GM21619 (cell line): ENCODE data around the gene DYNLT2.
"Not testable (repeated sequence)": the region's sequence is repeated elsewhere in the genome, so short reads cannot be mapped to it uniquely, and the experiment has no call there.

Experiments used
- ATAC-seq: cut with Tn5 transposase; IDR thresholded peaks from one replicate; pipeline ENCODE4 v1.9.1; 2021; ENCODE audit not compliant: unreplicated experiment

DYNLT2 gene

DNA sequence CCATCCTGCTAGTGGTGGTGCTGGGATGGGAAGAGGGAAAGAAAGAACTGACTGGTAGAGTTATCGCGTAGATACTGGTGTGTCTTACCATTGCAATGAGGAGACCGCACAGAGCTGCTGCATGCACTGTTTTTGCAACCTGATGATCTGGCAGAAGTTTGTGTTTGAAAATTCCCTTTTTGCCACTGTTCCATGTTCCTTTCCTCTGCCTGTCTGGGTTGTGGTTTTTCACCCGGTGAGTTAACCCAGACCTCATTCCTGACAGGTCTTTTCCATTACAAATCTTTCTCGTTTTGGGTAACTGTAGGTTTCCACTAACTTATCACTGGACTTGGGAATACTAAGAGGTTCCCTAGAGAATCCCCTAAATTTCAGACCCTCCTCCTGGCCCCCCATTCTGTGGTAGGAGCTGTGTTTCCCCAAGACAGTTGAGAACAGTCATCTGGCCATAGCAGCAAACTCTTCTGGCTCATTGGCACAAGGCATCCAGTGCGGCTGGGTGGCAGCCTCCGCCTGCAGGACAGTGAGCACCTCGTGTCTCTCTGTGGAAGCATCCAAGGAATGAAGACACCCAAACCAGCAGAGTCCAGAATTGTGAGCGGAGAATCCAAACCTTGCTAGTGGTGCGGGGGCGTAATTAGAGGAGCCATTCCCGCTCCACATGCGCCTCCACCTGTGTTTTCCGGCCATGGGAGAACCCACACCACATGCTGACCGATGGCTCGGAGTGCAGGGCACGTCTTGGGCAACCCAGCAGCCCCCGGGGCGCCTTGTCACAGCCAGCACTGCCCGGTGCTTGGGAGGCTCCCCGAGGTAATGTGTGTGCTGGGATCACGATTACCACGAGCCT is 32.8 kb upstream of the DYNLT2 start:
- no peak for ATAC-seq

DNA sequence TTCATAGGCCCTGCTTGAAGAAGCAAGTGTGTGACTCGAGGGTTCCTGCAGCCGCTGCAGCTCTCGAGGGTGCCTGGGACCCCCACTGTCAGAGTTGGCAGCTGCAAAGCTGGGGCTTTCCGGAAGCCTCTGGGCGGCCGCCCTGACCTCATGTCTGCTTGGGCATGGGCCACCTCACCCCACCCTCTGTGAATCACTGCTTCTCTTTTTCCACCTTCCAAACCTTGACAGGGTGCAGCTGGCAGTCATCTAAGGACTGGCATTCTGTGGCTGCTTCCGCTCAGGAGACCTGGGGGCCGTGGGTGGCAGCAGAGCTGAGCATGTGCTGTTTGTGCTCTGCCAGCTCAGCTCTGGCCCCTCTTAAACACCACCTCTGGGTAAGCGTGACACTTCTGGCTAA is 32.0 kb upstream of the DYNLT2 start:
- ATAC-seq: no peak

DNA sequence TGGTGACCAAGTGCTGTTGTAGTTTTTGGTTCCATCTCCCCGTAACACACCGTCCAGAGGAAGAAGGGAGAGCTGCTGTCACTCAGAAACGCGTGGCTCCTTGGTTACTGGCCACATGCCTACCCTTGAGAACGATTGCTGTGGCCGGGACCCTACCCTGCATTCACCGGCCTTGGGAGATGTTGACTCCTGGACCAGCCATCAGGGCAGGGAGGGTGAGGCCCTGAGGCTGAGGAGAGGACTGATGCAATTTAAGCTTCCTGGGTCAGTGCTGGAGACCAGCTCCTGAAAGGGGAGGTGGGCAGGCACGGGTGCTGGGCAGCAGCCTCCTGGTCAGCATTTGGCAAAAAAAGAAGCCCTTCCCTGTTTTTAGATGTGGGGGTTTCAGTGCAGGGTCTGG is 31.6 kb upstream of the DYNLT2 start:
- no peak for ATAC-seq

DNA sequence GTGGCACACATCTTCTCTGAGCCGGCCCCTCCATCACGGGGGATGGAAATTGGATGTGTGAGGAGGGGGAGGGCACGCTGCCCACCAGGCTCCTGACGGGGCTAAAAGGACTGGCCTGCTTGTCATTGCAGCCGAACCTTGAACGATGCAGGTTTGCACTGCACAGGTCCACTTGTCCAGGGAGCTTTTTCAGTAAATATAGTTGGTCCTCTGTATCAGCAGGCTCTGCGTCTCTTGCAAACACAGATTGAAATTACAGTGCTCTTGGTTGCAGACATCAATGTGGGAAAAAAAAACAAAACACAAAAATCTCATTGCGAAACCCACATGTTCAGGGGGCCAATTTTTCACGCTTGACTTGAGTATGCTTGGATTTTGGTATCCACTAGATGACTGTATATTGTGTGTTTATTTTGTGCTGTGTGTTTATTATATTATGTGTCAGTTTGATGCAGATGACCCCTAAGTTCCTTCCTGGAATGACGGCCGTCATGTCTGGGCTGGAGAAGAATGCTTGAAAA is 29.3 kb upstream of the DYNLT2 start:
- no peak for ATAC-seq

DNA sequence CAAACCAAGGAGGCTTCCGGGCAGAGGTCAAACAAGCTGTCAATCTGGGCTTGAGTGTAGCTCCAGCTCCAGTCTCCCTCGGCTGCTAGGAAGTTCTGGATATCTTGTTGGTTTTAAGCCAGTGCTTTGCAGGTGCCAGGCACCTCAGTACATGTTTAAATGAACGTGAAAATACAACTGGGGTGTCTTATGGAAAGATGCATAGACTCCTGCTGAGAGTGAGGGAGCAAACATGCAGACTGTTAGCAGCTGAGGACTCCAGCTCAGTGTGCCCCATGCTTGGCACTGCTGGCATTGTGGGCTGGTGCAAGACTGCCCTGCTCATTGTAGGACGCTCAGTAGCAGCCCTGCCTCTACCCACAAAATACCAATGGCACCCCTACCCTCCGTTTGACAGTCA is 28.5 kb upstream of the DYNLT2 start:
- no peak for ATAC-seq

DNA sequence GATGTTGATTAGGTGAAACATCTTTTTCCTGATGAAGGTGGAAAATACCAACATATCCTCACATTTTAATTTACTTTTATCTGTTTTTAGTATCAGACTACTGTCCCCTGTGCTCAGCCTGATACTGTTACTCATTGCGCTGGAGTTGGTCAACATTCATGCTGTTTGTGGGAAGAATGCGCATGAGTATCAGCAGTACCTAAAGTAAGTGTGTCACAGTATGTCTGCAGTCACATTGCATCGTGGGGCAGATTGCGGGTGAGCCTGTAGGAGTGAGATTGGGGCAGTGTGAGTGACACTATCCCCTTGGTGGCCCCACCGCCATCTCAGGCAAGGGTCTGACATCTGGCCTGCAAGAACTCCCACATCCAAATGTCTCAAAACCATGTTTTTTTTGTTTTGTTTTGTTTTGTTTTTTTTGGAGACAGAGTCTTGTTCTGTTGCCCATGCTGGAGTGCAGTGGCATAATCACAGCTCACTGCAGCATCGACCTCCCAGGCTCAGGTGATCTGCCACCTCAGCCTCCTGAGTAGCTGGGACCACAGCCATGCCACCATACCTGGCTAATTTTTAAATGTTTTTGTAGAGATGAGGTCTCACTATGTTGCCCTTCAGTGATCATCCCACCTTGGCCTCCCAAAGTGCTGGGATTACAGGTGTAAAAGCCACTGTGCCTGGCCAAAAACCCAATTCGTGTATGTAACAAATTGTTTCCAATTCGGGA is 27.9 kb upstream of the DYNLT2 start:
- ATAC-seq: no peak

DNA sequence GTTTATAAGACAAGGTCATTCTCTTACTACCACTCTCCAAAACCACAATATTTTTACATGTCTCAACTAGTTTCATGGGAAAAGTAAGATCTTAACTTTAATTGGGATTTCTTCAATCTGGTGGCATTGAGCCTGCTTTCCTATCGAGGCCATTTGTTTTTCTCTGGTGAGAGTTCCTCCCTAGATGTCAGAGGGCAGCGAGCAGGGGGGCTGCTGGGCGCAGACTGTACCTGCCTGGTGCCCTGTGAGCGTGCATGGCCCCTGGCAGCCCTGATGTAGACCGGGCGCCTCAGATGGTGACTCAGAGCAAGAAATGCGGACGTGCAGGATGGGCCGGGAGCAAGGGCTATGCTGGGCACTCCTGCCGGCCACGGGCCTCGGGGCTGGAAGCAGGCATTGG is 27.3 kb upstream of the DYNLT2 start:
- ATAC-seq: no peak

DNA sequence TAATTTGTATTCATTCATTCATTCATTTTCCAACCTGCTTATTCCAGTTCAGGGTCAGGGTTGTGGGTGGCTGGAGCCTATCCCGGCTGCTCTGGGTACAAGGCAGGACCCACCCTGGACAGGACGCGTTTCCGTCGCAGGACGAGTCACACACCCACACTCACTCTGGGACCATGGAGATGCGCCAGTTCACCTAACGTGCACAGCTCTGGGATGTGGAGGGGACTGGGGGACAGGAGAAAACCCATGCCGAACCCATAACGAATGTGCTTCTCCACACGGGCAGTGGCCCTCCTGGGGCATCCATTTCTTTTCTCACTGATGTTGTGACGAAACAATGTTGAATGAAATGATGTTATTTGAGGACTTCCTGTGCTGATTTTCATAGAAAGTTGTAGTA is 26.5 kb upstream of the DYNLT2 start:
- ATAC-seq: no peak

DNA sequence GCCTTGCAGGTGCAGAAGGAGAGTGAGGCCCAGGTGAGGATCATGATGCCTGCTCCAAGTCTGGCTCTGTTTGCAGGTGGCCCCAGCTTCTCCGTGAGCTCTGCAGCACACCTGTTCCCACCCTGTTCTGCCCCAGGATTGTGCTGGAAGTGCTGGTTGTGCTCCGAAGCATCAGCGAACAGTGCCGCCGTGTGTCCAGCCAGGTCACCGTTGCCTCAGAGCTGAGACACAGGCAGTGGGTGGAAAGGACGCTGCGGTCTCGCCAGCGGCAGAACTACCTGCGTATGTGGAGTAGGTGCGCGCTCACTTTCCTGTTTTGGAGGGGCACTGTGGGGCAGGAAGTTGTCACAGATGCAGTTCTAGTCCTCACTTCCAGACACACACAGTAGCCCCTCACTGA is 25.0 kb upstream of the DYNLT2 start:
- ATAC-seq: no peak

DNA sequence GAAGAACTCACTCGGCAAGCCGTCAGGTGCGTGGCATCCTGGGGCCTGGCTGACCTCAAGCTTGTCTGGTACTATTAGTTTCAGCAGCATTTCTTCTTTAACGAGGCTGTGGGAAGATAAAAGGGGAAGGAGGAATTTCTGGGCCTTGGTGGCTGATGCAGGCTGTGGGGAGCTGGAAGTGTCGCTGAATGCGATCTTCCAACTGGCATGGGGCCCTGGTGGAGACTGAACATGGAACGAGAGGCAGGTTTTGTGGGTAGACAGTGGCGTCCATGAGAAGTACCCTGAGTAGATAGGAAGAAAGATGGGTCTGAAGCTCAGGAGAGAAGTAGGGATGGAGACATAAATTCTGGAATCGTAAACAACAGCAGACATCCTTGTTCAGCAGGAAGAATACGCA is 23.9 kb upstream of the DYNLT2 start:
- ATAC-seq: no peak

DNA sequence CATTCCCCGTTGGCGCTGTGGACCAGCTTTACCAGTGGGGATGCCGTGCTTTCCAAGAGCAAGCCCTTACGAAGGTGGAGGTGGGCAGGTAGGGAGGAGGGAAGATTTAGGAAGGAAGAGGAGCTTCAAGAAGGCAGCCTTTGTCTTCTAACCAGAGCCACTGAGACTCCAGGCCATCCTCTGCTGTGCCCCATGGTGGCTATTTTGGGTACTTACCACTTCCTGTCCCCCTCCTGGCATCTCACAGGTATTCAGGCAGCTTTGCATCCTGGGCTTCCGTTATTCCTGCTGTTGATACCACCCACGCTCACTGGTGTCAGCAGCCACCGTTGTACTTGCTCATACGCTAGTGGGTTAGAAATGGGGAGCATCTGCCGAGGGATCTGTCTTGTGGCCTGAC is 23.0 kb upstream of the DYNLT2 start:
- ATAC-seq: no peak

DNA sequence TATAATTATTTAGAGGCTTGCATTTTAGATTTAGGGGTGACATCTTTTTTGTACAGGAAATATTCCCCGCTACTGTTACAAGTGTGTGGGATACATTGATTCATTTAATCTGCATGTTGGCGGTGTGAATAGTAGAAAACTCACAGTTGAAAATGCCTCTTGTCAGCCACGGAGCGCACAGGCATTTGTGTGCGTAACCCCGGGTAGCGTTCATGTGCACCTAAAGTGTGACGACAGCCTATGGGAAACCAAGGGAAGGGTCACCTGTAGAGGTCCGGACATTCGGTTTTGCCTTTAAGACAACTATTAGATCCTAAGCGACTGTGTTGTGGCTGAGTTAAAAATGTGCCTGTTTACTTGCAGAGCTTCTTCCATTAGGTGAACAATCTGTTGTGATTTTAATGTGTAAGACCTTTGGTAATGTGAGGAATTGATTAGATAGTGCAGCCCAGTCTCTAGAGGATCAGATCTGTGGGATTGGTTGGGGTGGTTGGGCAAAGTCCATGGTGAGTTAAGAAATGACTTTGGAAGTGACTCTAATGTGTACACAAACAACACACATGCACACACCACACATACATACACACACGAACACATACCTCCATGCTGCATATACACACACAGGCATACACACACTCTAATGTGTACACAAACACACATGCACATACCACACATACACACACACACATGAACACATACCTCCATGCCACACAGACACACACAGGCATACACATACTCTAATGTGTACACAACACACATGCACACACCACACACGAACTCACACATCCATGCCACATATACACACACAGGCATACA is 15.8 kb upstream of the DYNLT2 start:
- no peak for ATAC-seq

DNA sequence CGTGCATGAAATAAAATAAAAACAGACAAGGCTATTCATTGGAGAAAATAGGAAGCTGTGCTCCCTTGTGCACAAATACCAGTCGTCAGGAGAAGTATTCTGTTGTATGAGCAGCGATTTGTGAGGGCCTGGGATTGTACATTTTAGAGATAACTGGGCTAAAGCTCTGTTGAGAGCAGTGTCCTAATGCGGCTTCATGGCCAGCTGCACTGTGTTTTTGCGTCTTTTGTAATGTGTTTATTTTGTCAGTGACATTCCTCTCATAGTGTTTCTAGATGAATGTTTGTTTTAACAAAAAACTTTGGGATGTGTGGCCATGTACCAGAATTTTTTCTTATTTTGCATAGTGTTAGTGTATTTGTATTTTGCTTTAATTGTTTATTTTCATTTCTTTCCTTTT is 14.9 kb upstream of the DYNLT2 start:
- no peak for ATAC-seq

DNA sequence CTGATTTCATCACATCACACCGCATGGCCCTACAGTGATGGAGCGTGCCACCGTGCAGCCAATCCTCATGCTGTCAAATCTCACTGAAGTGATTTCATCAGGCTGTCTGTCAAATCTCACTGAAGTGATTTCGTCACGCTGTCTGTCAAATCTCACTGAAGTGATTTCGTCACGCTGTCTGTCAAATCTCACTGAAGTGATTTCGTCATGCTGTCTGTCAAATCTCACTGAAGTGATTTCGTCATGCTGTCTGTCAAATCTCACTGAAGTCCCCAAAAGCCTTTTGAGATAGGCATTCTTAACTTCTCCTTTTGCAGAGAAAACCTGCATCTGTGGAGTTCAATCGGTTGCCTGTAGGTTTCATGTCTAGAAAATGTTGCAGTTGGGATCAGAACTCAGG is 14.4 kb upstream of the DYNLT2 start:
- ATAC-seq: not testable (repeated sequence)

DNA sequence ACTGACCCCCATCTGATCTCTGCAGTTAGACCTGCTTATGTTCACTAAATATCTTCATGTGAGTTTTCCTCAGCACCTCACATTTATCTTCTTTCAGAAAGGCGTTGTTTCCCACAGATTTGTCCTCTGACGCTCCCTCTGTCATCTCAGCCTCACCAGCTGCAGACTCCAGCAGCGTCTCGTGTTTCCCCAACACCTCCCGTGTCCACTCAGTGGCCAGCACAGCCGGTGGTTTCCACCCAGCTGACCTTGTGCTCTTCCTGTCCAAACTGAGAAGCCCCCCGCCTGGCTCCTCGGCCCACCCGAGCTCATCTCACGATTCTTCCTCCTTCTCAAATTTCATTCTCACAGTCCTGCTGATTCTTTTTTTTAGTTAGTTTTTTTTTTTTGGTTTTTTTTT is 12.5 kb upstream of the DYNLT2 start:
- ATAC-seq: no peak

DNA sequence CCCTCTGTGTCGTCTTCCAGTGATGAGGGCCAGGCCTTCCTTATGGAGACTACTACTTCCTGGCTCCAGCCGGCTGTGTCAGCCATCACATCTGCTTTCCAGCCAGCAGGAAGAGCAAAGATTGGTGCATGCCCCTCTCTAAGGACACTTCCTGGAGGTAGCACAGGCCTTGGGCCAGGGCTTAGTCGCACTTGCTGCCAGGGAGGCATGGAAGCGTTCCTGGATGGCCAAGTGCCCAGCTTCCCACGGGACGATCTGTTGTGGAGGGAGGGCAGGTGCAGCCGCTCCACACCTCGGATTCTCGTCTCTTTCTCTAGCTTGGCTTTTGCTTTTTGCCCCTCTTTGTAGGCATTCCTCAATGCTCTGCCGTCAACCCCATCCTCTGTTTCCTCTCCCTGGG is 11.9 kb upstream of the DYNLT2 start:
- ATAC-seq: no peak

DNA sequence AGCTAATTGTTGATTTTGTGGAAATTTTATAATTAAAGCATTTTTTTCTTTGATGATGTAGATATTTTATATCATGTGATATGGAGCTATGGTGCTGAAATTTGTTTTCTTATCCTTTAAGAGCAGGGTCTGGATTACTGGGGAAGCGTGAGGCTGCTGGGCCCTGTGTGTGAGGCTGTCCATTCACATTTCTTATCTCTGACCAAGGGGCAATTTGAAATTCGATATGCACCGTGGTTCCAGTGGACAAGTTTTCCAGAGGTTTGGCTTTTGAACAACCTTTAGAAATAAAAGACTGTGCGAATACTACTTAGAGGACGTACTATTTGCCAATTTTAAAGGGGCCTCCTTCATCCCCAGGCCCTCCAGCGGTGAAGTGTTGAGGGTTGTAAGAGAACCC is 3.8 kb upstream of the DYNLT2 start:
- ATAC-seq: no peak

DNA sequence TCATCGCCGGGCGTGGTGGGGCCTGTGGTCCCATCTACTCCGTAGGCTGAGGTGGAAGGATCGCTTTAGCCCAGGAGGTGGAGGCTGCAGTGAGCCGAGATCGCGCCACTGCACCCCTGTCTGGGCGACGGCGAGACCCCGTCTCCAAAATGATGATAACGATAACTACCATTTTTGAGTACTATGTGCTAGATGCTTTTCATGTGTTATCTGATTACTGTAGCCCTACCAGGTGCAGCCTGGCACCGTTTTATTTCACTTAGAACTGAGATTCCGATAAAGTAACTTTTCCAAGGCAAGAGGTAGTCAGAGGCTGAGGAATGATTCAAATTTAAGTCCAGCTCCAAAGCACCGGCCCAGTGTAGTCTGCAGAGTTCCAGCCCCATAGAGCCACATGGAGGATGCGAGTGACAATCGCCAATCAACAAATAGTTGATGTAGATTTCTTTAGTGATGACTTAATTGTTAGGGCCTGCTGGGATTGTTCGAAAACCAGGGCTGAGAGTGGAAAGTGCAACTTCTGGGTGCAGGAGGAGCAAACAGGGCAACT is 777 bp upstream of the DYNLT2 start:
- no peak for ATAC-seq

DNA sequence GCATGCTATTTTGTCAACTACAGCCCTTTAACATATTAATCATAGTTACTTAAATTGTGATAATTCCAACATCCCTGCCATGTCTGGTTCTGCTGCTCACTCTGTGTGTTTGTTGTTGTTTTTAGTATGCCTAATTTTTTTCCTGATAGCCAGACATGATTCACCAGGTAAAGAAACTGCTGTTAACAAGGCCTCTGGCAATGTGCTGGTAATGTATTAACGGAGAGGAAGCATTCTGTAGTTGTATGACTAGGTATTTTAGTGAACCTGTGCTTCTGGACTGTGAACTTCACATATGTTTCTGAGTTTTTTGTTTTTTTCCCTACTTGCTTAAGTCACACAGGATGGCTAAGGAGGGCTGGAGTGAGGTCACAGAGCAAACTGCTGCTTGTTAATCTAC is 4.8 kb downstream of the DYNLT2 start:
- no peak for ATAC-seq

DNA sequence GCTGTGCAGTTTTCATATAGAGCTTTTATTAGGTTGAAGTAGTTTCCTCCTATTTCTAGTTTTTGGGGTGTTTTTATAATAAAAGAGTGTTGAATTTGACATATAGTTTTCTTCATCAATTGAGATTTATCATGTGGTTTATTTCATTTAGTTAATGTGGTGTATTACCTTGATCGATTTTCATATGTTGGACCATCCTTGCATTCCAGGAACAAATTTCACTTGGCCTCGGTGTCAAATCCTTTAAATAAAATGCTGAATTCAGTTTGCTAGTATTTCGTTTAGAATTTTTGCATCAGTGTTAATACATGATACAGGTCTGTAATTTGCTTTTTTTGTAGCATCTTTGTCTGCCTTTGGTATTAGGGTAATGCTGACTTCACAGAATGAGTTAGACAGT is 6.0 kb downstream of the DYNLT2 start:
- ATAC-seq: no peak

DNA sequence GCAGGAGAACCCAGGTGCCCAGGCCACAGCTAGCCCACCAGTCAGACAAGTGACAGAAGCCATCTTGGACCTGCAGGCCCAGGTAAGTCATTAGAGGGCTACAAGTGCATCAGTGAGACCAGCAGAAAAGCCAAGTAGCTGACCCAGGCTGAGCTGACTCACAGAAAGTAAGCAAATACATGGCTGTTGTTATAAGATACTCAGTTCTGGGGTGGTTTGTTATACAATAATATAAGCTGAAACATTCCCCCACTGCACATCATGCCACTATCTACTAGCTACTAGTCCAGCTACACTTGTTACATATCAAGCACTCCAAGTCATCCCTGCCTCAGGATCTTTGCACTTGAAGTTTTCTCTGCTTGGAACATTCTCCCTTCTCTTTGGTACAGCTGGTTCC is 10.0 kb downstream of the DYNLT2 start:
- no peak for ATAC-seq
